ENCODE measurements around the gene GUK1.

GUK1 gene

DNA sequence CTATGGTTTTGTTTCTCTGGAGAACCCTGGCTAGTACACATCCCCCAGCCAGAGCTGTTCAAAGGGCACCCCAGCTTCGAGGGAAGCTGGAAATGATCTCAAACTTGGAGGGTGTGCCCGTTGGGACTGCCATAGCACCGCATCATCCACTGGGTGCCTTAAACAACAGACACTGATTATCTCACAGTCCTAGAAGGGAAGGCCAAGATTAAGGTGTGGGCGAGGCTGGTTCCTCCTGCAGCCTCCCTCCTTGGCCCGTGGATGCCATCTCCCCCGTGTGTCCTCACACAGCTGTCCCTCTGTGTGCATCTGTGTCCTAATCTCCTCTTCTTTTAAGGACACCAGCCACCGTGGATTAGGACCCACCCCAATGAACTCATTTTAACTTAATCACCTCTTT lies 21.3 kb downstream of the GUK1 start:
- Histone ChIP-seq H3K27ac (ENCODE audit: low read depth in 2 of 2, low read length in 2 of 2) (no peak overlapping the region), H3K36me3 (ENCODE audit: control insufficient read depth in 2 of 2, insufficient read depth in 2 of 2, low read length in 2 of 2) (no peaks in the 10 kb centered on the region), H3K27me3 (ENCODE audit: control insufficient read depth in 2 of 2, insufficient read depth in 2 of 2, low read length in 2 of 2) (peaks cover 0 to 2% of the 10 kb centered on the region in 2 donors), H3K9me3 (ENCODE audit: control insufficient read depth in 2 of 2, low read length in 2 of 2) (no peaks in the 10 kb centered on the region), H3K4me3 (ENCODE audit: low read length in 2 of 2) (no peak overlapping the region), H3K4me1 (ENCODE audit: control insufficient read depth in 2 of 2, insufficient read depth in 2 of 2, low read length in 2 of 2) (peaks cover 8 to 10% of the 10 kb centered on the region in 2 donors), H3K9ac (ENCODE audit: low read depth in 1 of 2, low read length in 2 of 2) (no peak overlapping the region)

DNA sequence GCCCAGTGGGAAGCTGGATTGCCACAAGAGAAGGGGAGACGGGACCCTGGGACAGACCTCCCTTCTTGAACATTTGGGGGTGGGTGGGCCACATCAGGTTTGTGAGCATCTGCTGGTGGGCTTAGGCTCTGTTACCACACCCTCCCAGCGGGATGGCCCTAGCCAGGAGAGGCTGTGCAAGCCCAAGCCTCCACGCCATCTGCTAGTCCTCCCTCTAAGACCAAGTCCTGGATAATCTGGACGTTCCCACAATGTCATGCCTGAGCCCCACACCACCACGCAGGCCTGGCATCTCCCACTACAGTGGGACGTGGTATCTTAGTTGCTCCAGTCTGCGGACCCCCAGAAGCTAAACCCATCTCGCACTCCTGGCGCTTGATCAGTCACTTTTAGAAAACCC lies 21.8 kb downstream of the GUK1 start:
- Histone ChIP-seq H3K27me3 (ENCODE audit: control insufficient read depth in 2 of 2, insufficient read depth in 2 of 2, low read length in 2 of 2) (peaks cover 0 to 2% of the 10 kb centered on the region in 2 donors), H3K36me3 (ENCODE audit: control insufficient read depth in 2 of 2, insufficient read depth in 2 of 2, low read length in 2 of 2) (no peaks in the 10 kb centered on the region), H3K4me3 (ENCODE audit: low read length in 2 of 2) (no peak overlapping the region), H3K9me3 (ENCODE audit: control insufficient read depth in 2 of 2, low read length in 2 of 2) (no peaks in the 10 kb centered on the region), H3K27ac (ENCODE audit: low read depth in 2 of 2, low read length in 2 of 2) (no peak overlapping the region), H3K4me1 (ENCODE audit: control insufficient read depth in 2 of 2, insufficient read depth in 2 of 2, low read length in 2 of 2) (peaks cover 13 to 16% of the 10 kb centered on the region in 2 donors), H3K9ac (ENCODE audit: low read depth in 1 of 2, low read length in 2 of 2) (no peak overlapping the region)

DNA sequence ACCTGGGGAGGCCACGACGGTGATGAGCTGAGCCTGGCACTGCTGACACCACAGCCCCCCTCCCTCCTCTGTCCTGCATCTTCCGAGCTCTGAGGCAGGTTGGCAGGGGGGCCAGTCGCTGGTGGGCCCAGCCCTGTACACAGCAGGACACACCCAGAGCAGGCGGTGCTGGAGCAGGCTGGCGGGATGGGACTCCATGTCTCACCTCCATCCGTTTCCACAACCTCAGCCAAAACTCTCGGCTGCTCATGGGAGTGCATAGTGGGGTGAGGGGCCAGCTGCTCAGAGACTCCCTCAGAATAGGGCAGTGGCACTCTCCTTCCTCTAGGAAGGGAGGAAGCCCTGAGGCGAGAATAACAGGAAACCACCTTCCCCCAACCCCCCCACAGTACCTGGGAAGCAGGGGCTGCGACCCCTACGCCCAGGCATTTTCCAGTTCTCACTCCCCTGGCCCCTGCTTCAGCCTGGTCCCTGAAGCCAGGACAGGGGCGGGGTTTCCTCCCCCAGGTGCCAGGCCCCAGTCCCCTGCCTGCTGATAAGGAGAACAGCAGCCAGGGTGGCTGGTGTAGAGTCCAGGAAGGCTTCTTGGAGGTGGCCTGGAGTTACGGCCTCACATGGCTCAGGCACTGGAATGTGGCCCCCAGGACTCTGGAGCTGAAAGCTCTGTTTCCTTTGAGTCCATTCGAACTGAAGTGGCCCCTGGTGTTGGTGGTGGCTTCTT lies 22.4 kb downstream of the GUK1 start:
- Histone ChIP-seq H3K27ac (ENCODE audit: low read depth in 2 of 2, low read length in 2 of 2) (peak overlapping the region; percentile 23 to 38), H3K27me3 (ENCODE audit: control insufficient read depth in 2 of 2, insufficient read depth in 2 of 2, low read length in 2 of 2) (peaks cover 0 to 2% of the 10 kb centered on the region in 2 donors), H3K36me3 (ENCODE audit: control insufficient read depth in 2 of 2, insufficient read depth in 2 of 2, low read length in 2 of 2) (no peaks in the 10 kb centered on the region), H3K9ac (ENCODE audit: low read depth in 1 of 2, low read length in 2 of 2) (no peak overlapping the region), H3K4me1 (ENCODE audit: control insufficient read depth in 2 of 2, insufficient read depth in 2 of 2, low read length in 2 of 2) (peaks cover 14 to 16% of the 10 kb centered on the region in 2 donors), H3K9me3 (ENCODE audit: control insufficient read depth in 2 of 2, low read length in 2 of 2) (no peaks in the 10 kb centered on the region), H3K4me3 (ENCODE audit: low read length in 2 of 2) (no peak overlapping the region)

DNA sequence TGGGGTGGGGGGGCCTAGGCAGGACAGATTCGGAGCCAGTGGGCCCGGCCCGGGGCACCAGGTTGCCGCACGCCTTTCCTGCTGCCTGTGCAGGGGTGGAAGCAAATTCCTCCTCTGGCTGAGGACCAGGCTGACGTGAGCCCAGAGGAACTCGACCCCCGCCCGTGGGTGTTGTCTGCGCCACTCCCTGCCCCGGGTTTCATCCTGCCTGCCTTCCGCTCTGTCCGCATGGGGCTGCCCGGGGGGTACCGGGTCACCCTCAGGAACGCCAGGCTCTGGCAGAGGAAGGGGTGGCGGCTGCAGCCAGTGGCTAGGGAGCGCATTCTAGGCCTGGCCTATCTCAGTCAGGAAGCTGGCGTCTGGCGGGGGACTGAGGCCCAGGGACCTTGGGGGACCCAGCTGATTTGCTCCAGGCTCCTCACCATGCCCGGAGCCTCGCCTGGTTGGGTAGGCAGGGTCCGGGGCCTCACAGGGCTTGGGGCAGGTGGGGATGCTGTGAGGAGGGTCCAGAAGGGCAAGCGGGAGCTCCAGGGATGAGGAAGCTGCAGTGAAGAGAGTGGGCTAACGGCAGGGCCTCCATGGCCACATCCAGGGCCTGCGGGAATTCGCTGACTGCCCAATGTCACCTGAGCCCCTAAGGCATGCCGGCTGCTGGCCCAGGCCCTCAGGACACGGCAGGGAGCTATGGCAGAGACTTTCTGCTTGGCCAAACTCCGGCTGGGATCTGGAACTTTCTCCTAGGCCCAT lies 23.1 kb downstream of the GUK1 start:
- Histone ChIP-seq H3K9me3 (ENCODE audit: control insufficient read depth in 2 of 2, low read length in 2 of 2) (no peaks in the 10 kb centered on the region), H3K4me1 (ENCODE audit: control insufficient read depth in 2 of 2, insufficient read depth in 2 of 2, low read length in 2 of 2) (peaks cover 14 to 16% of the 10 kb centered on the region in 2 donors), H3K9ac (ENCODE audit: low read depth in 1 of 2, low read length in 2 of 2) (no peak overlapping the region), H3K36me3 (ENCODE audit: control insufficient read depth in 2 of 2, insufficient read depth in 2 of 2, low read length in 2 of 2) (no peaks in the 10 kb centered on the region), H3K27ac (ENCODE audit: low read depth in 2 of 2, low read length in 2 of 2) (peak overlapping the region; percentile 23 to 38), H3K27me3 (ENCODE audit: control insufficient read depth in 2 of 2, insufficient read depth in 2 of 2, low read length in 2 of 2) (peaks cover 0 to 2% of the 10 kb centered on the region in 2 donors), H3K4me3 (ENCODE audit: low read length in 2 of 2) (no peak overlapping the region)

DNA sequence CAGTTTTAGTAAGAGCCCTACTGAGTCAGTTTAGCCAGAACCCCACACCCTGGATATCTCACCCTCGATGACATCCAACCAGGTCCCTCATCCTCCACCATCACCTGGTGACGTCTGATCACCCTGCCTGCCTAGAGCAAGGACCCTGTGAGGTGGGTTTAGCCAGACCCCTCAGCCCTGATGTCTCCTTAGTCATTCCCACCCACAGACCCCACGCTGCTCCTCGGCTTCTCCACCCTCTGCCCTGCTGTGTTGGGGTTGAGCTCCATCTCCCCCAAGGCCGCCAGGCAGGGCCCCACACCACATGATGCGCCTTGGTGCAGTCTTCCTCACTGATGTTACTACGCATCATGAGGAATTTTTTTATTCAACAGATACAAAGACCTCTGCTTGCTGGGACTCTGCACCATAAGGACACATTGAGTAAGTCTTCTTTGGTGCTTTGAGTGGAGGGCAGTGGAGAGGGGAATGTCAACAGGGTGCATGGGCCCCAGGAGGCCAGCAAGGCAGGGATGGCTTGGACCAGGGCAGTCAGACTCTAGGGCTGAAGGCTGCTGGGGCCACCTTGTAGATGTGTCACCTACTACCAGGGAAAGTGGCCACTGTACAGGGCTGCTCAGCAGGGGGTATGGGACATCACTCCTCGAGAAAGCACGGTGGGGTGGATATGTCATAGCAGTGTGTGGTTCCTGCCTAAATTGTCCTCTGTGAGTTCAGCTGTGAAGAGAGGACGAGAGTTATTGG lies 23.9 kb downstream of the GUK1 start:
- peak overlapping the region in 1 of 2 donors; percentile 3 for H3K9ac ChIP-seq (ENCODE audit: low read depth in 1 of 2, low read length in 2 of 2)
- H3K27me3 ChIP-seq (ENCODE audit: control insufficient read depth in 2 of 2, insufficient read depth in 2 of 2, low read length in 2 of 2), result peaks cover 0 to 2% of the 10 kb centered on the region in 2 donors
- no peak overlapping the region for H3K27ac ChIP-seq (ENCODE audit: low read depth in 2 of 2, low read length in 2 of 2)
- H3K36me3 ChIP-seq (ENCODE audit: control insufficient read depth in 2 of 2, insufficient read depth in 2 of 2, low read length in 2 of 2), result no peaks in the 10 kb centered on the region
- no peaks in the 10 kb centered on the region for H3K9me3 ChIP-seq (ENCODE audit: control insufficient read depth in 2 of 2, low read length in 2 of 2)
- no peak overlapping the region for H3K4me3 ChIP-seq (ENCODE audit: low read length in 2 of 2)
- H3K4me1 ChIP-seq (ENCODE audit: control insufficient read depth in 2 of 2, insufficient read depth in 2 of 2, low read length in 2 of 2), result peaks cover 14 to 16% of the 10 kb centered on the region in 2 donors

DNA sequence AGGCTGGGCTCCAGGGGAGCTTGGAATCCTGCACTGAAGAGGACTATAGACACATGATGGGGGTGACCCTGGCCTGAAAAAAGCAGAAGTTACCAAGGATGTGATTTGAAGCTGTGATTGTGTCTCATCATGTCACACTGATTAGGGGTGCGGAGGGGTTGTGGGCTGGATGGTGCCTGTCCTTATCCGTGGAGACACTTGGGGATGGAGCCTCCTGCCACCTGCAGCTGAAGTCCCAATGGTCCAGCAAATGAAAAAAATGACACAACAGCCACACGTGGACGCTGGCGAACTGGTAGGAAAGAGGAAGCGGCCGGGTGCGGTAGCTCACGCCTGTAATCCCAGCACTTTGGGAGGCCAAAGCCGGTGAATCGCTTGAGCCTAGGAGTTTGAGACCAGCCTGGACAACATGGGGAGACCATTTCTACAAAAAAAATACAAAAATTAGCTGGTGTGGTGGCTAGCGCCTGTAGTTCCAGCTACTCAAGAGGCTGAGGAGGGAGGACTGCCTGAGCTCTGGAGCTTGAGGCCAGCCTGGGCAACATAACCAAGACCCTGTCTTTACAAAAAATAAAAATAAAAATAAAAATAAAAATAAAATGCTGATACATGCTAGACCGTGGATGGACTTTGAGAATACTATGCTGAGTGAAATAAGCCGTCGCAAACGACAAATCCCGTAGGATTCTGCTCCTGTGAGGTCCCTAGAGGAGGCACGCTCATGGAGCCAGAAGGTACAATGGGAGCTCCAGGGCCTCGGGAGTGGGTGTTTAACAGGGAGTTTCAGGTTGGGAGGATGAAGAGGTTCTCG lies 24.7 kb downstream of the GUK1 start:
- Histone ChIP-seq H3K4me3 (ENCODE audit: low read length in 2 of 2) (peak overlapping the region; percentile 79 to 91), H3K9ac (ENCODE audit: low read depth in 1 of 2, low read length in 2 of 2) (peak overlapping the region; percentile 80), H3K27ac (ENCODE audit: low read depth in 2 of 2, low read length in 2 of 2) (peak overlapping the region; percentile 83 to 86), H3K9me3 (ENCODE audit: control insufficient read depth in 2 of 2, low read length in 2 of 2) (no peaks in the 10 kb centered on the region), H3K27me3 (ENCODE audit: control insufficient read depth in 2 of 2, insufficient read depth in 2 of 2, low read length in 2 of 2) (peaks cover 0 to 2% of the 10 kb centered on the region in 2 donors), H3K4me1 (ENCODE audit: control insufficient read depth in 2 of 2, insufficient read depth in 2 of 2, low read length in 2 of 2) (peaks cover 14 to 16% of the 10 kb centered on the region in 2 donors), H3K36me3 (ENCODE audit: control insufficient read depth in 2 of 2, insufficient read depth in 2 of 2, low read length in 2 of 2) (peaks cover 0 to 2% of the 10 kb centered on the region in 2 donors)

DNA sequence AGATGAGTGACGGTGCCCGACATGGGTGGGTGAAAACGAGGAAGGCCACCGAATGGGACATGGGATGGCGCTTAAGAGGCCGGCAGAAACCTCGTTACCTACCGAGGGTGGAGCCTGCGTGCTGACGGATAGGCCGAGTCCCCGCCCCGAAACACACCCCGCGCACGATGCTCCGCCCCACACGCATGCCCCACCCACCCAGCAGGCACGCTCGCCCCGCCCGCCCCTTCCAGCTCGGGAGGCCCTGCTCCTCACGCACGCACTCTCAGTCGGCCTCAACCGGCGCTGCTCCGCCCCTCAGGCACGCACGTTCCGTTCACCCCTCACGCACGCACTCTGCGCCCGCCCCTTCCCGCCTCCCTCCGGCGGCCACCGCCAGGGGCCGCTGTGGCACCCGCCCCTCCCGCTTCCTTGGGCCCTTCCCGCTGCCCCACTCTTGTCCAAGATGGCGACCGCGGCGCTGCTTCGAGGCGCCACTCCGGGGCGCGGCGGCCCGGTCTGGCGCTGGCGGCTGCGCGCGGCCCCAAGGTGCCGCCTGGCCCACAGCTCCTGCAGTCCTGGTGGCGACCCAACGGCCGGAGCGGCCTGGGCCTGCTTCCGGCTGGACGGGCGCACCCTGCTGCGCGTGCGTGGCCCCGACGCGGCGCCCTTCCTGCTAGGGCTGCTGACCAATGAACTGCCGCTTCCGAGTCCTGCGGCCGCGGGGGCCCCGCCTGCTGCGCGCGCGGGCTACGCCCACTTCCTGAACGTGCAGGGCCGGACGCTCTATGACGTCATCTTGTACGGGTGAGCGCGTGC lies 25.5 kb downstream of the GUK1 start, which contains the start of gene IBA57:
IBA57 (plus strand) TSS at position 433 of the 798 bp plus-strand sequence; CDS start at position 446, 13 bp downstream.
- Histone ChIP-seq H3K36me3 (ENCODE audit: control insufficient read depth in 2 of 2, insufficient read depth in 2 of 2, low read length in 2 of 2) (peaks cover 0 to 2% of the 10 kb centered on the region in 2 donors), H3K27me3 (ENCODE audit: control insufficient read depth in 2 of 2, insufficient read depth in 2 of 2, low read length in 2 of 2) (peaks cover 0 to 2% of the 10 kb centered on the region in 2 donors), H3K4me3 (ENCODE audit: low read length in 2 of 2) (peak within 1 kb of the TSS; percentile 91 to 92), H3K9me3 (ENCODE audit: control insufficient read depth in 2 of 2, low read length in 2 of 2) (no peaks in the 10 kb centered on the region), H3K4me1 (ENCODE audit: control insufficient read depth in 2 of 2, insufficient read depth in 2 of 2, low read length in 2 of 2) (peaks cover 14 to 16% of the 10 kb centered on the region in 2 donors), H3K27ac (ENCODE audit: low read depth in 2 of 2, low read length in 2 of 2) (peak within 1 kb of the TSS; percentile 99 to 100), H3K9ac (ENCODE audit: low read depth in 1 of 2, low read length in 2 of 2) (peak within 1 kb of the TSS; percentile 90 to 98)

DNA sequence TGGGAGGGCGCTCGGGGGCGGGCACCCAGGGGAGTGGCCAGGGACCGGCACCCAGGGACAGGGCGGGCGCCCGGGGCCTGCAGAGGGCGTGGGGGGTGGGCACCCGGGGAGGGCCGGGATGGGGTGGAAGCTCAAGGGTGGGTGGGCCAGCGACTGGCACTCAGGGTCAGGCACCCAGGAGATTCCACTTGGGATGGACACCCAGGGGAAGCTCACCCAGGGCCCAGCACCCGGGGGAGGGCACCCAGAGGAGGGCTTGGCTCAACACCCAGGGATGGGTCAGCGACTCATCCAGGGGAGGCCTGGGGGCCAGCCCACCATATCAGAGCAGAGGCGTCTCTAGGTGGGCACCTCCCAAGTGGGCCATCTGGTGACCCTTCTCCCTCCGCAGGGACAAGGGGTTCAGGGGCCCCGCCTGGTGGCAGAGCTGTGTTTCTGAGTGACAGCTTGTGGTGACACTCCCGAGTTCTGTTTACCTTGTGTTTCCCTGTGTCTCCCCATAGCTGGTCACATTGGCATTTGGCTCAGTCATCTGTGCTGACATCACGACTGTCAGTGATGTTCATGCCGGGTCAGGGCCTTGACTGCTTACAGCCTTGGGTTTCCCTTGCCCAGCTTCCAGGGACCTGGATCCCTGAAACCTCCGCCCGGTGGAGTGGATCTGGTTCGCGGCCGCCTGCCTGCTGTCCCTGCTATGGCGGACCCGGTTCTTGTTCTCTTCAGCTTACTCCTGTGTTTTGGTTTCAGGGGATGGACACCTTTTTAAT lies 26.3 kb downstream of the GUK1 start:
- Histone ChIP-seq H3K27ac (ENCODE audit: low read depth in 2 of 2, low read length in 2 of 2) (peak overlapping the region; percentile 99 to 100), H3K4me3 (ENCODE audit: low read length in 2 of 2) (peak overlapping the region; percentile 83 to 92), H3K27me3 (ENCODE audit: control insufficient read depth in 2 of 2, insufficient read depth in 2 of 2, low read length in 2 of 2) (peaks cover 0 to 2% of the 10 kb centered on the region in 2 donors), H3K9me3 (ENCODE audit: control insufficient read depth in 2 of 2, low read length in 2 of 2) (no peaks in the 10 kb centered on the region), H3K36me3 (ENCODE audit: control insufficient read depth in 2 of 2, insufficient read depth in 2 of 2, low read length in 2 of 2) (peaks cover 0 to 2% of the 10 kb centered on the region in 2 donors), H3K4me1 (ENCODE audit: control insufficient read depth in 2 of 2, insufficient read depth in 2 of 2, low read length in 2 of 2) (peaks cover 13 to 16% of the 10 kb centered on the region in 2 donors), H3K9ac (ENCODE audit: low read depth in 1 of 2, low read length in 2 of 2) (peak overlapping the region; percentile 90 to 94)
